Hematopoietic multipotent progenitor cell treated with erythropoietin and hydrocortisone succinate and interleukin-3 and kit ligand, for 8 days (in vitro differentiated cells): ENCODE data around the gene TBXA2R.
"Not testable (repeated sequence)": the region's sequence is repeated elsewhere in the genome, so short reads cannot be mapped to it uniquely, and the experiment has no call there.

Experiments
- DNase-seq: peaks from one replicate; pipeline ENCODE4 v3.0.0-alpha.2; 2015

The TBXA2R gene

GRCh38 chr19:3576696-3577443 is 29.8 kb downstream of the TBXA2R start:
- DNase-seq, result peak; percentile 55

DNA sequence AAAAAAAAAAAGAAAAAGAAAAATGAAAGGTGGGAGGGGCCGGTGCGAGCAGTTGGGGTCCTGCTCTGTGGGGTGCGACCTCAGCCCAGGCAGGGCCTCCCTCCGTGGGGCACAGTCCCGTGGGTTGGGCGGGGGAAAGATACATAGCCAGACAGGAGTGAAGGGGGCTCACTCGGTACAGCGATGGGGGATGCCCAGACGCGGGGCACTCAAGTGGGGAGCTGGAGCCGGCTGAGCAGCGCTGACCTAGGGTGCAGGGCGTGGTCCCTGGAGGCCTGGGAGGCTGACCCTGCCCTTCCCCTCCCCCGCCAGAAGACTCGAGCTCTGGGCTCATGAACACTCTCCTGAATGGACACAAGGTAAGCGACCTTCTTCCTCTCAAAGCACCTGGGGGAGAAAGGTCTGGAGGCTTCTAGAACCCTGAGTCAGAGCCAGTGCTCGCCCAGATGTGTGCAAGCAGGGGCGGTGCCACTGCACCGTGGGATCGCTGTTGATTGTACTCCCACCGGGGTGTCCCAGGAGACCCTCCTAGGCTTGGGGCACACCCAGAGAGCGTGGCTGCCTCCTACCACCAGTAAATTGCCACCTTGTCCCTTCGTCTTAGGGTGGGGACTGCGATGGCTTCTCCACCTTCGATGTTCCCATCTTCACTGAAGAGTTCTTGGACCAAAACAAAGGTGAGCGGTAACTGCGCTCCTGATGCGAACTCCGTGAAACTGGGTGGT is 30.6 kb downstream of the TBXA2R start:
- no peak for DNase-seq

DNA sequence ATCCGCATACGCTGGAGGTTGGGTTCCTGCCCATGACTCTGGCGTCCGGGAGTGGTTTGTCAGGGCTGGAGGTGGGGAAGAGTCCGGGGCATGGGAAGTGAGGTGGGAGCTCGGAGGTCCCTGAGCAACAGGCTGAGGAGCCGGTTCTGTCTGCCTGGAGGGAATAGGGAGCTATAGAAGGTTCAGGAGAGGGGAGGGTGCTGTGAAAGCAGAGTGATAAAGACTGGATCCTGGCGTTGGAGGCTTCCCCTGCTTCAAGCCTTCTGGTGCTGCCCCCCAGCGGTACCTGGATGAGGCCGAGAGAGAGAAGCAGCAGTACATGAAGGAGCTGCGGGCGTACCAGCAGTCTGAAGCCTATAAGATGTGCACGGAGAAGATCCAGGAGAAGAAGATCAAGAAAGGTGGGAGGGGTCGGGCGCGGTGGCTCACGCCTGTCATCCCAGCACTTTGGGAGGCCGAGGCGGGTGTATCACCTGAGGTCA is 31.4 kb downstream of the TBXA2R start:
- DNase-seq, result peak; percentile 48

GRCh38 chr19:3573858-3574637 is 32.6 kb downstream of the TBXA2R start:
- peak; percentile 97 for DNase-seq

DNA sequence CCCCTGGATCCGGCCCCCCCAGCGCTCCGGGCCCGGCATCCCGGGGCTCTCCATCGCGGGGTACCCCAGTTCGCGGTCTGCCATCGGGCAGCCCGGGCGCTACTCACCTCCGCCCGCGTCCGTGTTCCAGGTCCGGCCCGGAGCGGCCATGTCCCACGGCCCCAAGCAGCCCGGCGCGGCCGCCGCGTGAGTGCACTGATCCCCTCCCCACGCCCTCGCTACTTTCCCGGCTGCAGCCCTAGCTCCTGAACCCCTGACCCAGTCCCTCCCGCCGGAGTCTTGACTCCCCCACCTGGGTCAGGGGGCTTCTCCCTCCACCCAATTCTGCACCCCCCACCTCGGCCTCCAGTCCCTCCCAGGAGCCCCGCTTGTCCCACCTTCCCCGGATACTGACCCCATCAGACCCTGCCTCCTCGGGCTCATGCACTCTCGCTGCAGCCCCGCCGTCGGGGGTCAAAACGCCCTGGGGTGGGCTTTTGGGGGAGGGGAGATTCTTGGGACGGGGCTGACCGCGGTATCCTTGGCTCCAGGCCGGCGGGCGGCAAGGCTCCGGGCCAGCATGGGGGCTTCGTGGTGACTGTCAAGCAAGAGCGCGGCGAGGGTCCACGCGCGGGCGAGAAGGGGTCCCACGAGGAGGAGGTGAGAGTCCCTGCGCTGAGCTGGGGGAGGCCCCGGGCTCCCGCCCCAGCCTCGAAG is 33.4 kb downstream of the TBXA2R start:
- DNase-seq, result no peak

DNA sequence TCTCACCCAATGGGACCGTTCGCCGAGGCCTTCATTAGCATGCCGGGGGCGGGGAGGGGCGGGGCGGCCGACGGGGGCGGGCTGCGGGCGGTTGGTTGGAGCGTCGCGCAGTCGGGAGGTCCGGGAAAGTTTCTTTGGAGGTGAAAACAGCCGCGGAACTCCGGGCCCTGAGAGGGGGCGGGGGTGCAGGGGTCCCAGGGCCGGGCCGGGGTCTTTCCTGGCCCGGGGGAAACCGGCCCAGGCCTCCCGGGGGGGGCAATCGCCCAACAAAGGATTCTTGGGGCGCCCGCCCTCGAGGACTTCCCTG is 33.9 kb downstream of the TBXA2R start, which contains the start of gene HMG20B:
TSS of gene HMG20B (plus strand) at position 90 of the 307 bp plus-strand sequence. CDS start 366 bp downstream, outside the sequence.
- no peak for DNase-seq

- DNase-seq, result peak; percentile 99
These were observed 34.4 kb downstream of the TBXA2R start for GRCh38 chr19:3572132-3572854.

DNA sequence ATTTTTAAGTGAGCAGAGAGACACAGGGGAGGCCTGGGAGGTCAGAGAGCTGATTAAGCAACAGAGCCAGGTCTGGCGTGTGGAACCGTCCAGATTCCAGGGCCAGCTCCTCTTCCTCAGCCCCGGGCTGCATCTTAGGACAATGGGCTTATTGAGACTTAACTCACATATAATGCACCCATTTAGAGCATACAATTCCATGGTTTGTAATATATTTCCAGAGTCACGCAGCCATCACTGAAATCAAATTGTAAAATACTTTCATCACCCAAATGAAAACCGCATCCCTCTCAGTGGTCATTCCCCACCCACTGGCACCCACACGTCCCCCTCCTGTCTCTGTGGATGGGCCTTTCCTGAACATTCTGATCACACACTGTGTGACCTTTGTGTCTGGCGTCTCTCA is 36.1 kb downstream of the TBXA2R start:
- DNase-seq, result no peak

DNA sequence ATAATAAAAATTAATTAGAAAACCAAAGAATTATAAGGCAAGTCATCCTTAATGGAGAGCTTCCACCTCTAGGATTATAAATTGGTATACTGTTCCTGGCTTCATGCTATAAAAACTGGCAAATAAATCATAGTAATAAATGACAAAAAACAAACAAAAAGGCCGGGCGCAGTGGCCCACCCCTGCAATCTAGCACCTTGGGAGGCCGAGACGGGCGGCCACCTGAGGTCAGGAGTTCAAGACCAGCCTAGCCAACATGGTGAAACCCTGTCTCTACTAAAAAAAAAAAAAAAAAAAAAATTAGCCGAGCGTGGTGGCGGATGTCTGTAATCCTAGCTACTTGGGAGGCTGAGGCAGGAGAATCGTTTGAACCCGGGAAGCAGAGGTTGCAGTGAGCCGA is 36.6 kb downstream of the TBXA2R start:
- not testable (repeated sequence) for DNase-seq

- no peak for DNase-seq
These were observed 41.5 kb downstream of the TBXA2R start for GRCh38 chr19:3565139-3565538.

DNA sequence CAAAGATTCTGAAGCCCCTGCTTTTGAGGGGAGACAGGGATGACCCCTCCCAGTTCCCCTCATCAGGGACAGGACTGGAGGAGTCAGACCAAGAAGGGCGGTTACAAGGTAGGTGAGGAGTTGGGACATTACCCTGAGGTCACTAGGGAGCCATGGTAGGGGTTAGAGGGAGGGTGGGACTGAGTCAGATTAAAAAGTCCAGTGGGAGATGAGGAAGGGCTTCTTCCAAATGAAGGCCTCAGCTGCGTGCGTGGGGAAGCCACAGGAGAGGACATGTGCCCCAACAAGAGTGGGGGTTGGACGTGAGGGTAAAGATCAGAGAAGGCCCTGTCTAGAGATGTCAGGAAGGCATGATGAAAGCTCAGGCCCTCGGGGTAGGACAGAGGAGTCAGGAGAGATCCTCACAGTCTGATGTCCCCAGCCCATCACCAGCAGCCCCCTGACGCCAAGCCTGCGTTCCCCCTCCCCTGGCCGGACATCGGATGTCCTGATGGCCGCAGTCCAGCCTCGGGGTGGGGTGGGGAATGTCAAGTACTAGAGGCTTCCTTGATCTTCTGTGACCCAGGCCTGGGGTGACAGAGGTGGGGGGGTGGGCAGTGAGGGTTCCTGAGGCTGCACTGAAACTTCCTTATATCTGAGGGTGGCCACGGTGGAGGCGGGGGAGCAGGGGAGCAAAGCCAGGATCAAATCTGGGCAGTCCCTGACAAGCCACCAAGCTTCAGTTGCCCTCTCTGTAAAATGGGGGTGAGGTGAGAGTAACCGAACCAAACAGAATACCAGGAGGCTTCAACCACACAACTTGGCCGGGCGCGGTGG is 42.8 kb downstream of the TBXA2R start:
- DNase-seq, result no peak

GRCh38 chr19:3557461-3558248 is 49.0 kb downstream of the TBXA2R start, which contains the start of gene MFSD12:
TSS of gene MFSD12 (minus strand) at chr19:3557586. CDS start at chr19:3557403, 183 bp downstream.
- peak; percentile 93 for DNase-seq

GRCh38 chr19:3556978-3557460 is 49.7 kb downstream of the TBXA2R start:
- no peak for DNase-seq

GRCh38 chr19:3556423-3556977 is 50.2 kb downstream of the TBXA2R start:
- DNase-seq, result no peak

DNA sequence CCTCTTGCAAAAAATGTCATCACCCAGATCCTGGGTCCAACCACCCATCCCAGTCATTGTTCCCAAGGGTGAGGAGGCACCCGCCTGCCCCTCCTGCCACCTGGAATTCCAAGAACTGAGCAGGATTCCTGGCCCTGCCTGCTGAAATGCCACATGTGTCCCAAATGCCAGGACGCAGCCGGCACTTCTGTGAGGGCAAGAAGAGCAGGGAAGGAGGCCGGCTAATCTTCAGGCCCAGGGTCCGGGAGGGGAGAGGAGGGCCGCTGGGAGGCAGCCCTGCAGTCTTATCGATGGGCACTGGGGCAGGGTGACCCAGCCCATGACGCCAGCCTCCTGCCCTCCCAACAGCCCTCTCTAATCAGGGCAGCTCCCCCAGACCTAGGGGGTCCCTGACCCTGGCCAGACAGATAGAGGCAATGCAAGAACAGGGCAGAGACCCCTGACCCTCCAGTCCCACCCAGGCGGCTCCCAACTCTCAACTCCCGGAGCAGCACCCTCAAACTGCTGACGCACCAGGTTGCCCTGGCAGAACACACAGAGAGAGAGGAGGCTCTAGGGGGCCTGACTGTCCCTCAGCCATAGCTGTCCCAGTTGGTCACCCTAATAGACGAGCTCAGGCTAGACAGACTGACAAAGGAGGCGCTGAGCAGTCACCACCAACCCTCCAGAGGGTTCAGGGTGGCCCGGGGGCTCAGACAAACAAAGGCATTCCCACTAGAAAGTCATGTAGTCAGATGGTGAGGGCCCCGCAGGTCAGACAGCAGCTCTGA is 50.8 kb downstream of the TBXA2R start:
- no peak for DNase-seq

GRCh38 chr19:3554254-3555083 is 52.2 kb downstream of the TBXA2R start:
- no peak for DNase-seq

- DNase-seq, result no peak
These were observed 54.9 kb downstream of the TBXA2R start for GRCh38 chr19:3551792-3552095.
